SU-DHL-6 (cell line): ENCODE results near the gene CHST2.

ENCODE experiments used
- CTCF ChIP-seq: fragments of 200-600 bp; sonication (generic); IDR thresholded peaks from one replicate; pipeline ENCODE4 v1.5.1; 2017; ENCODE audit warnings: antibody characterized with exemption, mild to moderate bottlenecking, low read length, moderate library complexity; ENCODE audit not compliant: insufficient read depth, poor library complexity, severe bottlenecking
- EZH2phosphoT487 ChIP-seq: fragments of 200-600 bp; sonication (generic), shearing (Covaris generic); conservative IDR thresholded peaks from 2 replicates; pipeline ENCODE4 v1.6.1; 2018; ENCODE audit warnings: mild to moderate bottlenecking, antibody characterized with exemption, low read length, moderate library complexity, mixed read lengths

- TF ChIP-seq CTCF = no peak
- TF ChIP-seq EZH2phosphoT487 = no peak
Measured at GRCh38 chr3:143118630-143119008, 952 bp upstream of the CHST2 start.
